ENCODE data around the gene CLDN24. TPM values are rescaled to one million over a fixed set of nuclear protein-coding genes. Genes with fewer than 3 reads are reported as not detected.

CLDN24 gene
- total RNA-seq, 1 experiment from 2014 or later = not detected

DNA sequence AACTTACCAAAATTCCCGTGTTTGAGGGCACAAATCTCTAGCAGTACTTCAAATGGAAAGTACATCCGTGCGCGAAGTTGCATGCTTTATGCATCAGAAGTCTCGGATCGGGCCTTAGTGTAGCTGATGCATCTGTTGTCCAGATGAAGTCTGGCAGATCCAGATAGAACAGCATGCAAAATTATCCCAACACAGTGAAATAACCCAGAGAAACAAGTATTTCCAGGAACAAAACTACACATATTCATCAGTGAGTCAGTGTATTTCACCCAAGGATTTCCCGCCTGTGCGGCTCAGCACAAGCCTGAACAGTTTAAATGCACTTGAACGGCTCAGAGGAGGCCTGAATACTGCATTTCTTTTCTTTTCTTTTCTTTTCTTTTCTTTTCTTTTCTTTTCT is 27.4 kb upstream of the CLDN24 start:
- intact Hi-C loops (cut with micrococcal nuclease; ENCODE audit: unreplicated experiment) = no loop called here
- Histone ChIP-seq H3K27me3 (ENCODE audit: control insufficient read depth, insufficient read depth, low read length) (no peaks in the 10 kb centered on the region), H3K36me3 (ENCODE audit: control insufficient read depth, insufficient read depth, low read length) (no peaks in the 10 kb centered on the region), H3K4me3 (ENCODE audit: low read depth in 2 of 2, low read length in 2 of 2) (no peak overlapping the region), H3K9me3 (ENCODE audit: control insufficient read depth, insufficient read depth, low read depth, low read length) (no peaks in the 10 kb centered on the region), H3K27ac (ENCODE audit: low read length) (no peak overlapping the region), H3K4me1 (ENCODE audit: control insufficient read depth, insufficient read depth, low read length) (no peaks in the 10 kb centered on the region)
- BruUV-seq (replicated peaks) = no TSS peak
- ATAC-seq = no peak
- TF ChIP-seq, protein P1, sequence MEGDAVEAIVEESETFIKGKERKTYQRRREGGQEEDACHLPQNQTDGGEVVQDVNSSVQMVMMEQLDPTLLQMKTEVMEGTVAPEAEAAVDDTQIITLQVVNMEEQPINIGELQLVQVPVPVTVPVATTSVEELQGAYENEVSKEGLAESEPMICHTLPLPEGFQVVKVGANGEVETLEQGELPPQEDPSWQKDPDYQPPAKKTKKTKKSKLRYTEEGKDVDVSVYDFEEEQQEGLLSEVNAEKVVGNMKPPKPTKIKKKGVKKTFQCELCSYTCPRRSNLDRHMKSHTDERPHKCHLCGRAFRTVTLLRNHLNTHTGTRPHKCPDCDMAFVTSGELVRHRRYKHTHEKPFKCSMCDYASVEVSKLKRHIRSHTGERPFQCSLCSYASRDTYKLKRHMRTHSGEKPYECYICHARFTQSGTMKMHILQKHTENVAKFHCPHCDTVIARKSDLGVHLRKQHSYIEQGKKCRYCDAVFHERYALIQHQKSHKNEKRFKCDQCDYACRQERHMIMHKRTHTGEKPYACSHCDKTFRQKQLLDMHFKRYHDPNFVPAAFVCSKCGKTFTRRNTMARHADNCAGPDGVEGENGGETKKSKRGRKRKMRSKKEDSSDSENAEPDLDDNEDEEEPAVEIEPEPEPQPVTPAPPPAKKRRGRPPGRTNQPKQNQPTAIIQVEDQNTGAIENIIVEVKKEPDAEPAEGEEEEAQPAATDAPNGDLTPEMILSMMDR (IDR thresholded peaks at IDR 0.05) = no peak
- TF ChIP-seq SIN3A (IDR thresholded peaks at IDR 0.05; ENCODE audit: borderline replicate concordance, insufficient read depth, low read depth, low read length) (no peak), TCF7L2 (IDR thresholded peaks at IDR 0.05; ENCODE audit: low read depth, low read length) (no peak), POLR2AphosphoS5 (IDR thresholded peaks at IDR 0.05; ENCODE audit: low read depth, low read length) (no peak)
- TF ChIP-seq, protein P2, sequence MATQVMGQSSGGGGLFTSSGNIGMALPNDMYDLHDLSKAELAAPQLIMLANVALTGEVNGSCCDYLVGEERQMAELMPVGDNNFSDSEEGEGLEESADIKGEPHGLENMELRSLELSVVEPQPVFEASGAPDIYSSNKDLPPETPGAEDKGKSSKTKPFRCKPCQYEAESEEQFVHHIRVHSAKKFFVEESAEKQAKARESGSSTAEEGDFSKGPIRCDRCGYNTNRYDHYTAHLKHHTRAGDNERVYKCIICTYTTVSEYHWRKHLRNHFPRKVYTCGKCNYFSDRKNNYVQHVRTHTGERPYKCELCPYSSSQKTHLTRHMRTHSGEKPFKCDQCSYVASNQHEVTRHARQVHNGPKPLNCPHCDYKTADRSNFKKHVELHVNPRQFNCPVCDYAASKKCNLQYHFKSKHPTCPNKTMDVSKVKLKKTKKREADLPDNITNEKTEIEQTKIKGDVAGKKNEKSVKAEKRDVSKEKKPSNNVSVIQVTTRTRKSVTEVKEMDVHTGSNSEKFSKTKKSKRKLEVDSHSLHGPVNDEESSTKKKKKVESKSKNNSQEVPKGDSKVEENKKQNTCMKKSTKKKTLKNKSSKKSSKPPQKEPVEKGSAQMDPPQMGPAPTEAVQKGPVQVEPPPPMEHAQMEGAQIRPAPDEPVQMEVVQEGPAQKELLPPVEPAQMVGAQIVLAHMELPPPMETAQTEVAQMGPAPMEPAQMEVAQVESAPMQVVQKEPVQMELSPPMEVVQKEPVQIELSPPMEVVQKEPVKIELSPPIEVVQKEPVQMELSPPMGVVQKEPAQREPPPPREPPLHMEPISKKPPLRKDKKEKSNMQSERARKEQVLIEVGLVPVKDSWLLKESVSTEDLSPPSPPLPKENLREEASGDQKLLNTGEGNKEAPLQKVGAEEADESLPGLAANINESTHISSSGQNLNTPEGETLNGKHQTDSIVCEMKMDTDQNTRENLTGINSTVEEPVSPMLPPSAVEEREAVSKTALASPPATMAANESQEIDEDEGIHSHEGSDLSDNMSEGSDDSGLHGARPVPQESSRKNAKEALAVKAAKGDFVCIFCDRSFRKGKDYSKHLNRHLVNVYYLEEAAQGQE (IDR thresholded peaks at IDR 0.05; ENCODE audit: insufficient read depth in 1 of 2, low read depth in 2 of 2, low read length in 1 of 2) = no peak
- in situ Hi-C loops (cut with HindIII; ENCODE audit: low pct_unique_long_range_greater_than_20kb, low sequenced_read_pairs) = no loop called here
- DNase-seq (ENCODE audit: low read depth, low spot score) = no peak
- ChIA-PET POLR2A (no interaction called here), CTCF (no interaction called here)

DNA sequence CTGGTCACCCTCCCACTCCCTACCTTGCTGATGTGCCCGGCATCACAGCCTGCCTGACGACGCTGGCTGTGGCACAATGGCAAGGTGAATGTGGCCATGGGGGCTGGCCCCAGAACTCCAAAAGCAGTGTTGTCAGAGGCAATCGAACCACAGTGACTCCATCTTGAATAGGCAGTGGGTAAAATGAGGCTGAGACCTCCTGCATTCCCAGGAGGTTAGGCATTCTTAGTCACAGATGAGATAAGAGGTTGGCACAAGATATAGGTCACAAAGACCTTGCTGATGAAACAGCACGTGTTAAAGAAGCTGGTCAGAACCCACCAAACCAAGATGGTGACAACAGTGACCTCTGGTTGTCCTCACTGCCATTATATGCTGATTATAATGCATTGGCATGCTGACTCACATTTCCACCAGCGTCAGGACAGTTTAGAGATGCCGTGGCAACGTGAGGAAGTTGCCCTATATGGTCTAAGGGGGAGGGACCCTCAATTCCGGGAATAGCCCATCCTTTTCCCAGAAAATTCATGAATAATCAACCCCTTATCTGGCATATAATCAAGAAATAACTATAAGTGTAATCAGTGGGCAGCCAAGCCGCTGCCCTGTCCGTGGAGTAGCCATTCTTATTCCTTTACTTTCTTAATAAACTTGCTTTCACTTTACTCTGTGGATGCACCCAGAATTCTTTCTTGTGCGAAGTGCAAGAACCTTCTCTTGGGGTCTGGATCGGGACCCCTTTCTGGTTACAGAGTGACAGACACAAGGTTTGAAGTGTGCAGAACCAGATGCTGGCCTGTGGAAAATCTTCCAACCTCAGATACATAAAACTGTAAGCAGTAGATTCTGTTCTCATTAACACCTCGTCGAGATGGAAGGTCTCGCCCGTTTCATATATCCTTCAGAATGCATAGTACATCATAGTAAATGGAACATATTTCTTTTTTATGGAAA is 26.8 kb upstream of the CLDN24 start:
- Histone ChIP-seq H3K27me3 (ENCODE audit: control insufficient read depth, insufficient read depth, low read length) (no peaks in the 10 kb centered on the region), H3K4me1 (ENCODE audit: control insufficient read depth, insufficient read depth, low read length) (no peaks in the 10 kb centered on the region), H3K27ac (ENCODE audit: low read length) (no peak overlapping the region), H3K36me3 (ENCODE audit: control insufficient read depth, insufficient read depth, low read length) (no peaks in the 10 kb centered on the region), H3K4me3 (ENCODE audit: low read depth in 2 of 2, low read length in 2 of 2) (no peak overlapping the region), H3K9me3 (ENCODE audit: control insufficient read depth, insufficient read depth, low read depth, low read length) (no peaks in the 10 kb centered on the region)
- intact Hi-C loops (cut with micrococcal nuclease; ENCODE audit: unreplicated experiment) (no loop called here), in situ Hi-C loops (cut with HindIII; ENCODE audit: low pct_unique_long_range_greater_than_20kb, low sequenced_read_pairs) (no loop called here)
- DNase-seq (ENCODE audit: low read depth, low spot score) = no peak
- ATAC-seq = no peak
- ChIA-PET POLR2A (no interaction called here), CTCF (no interaction called here)
- TF ChIP-seq, protein P1 (IDR thresholded peaks at IDR 0.05) = no peak
- TF ChIP-seq POLR2AphosphoS5 (IDR thresholded peaks at IDR 0.05; ENCODE audit: low read depth, low read length) (no peak), SIN3A (IDR thresholded peaks at IDR 0.05; ENCODE audit: borderline replicate concordance, insufficient read depth, low read depth, low read length) (no peak), TCF7L2 (IDR thresholded peaks at IDR 0.05; ENCODE audit: low read depth, low read length) (no peak)
- TF ChIP-seq, protein P2 (IDR thresholded peaks at IDR 0.05; ENCODE audit: insufficient read depth in 1 of 2, low read depth in 2 of 2, low read length in 1 of 2) = no peak
- BruUV-seq (replicated peaks) = no TSS peak

Measured in Panc1 (cell line).